Measurements from ENCODE around the gene COL9A2. TPM values are rescaled to one million over a fixed set of nuclear protein-coding genes. Genes with fewer than 3 reads are reported as not detected.
A peak's percentile ranks its signal among the peaks of the same experiment; 100 is the strongest.

Gene COL9A2
- total RNA-seq, 4 donors from 2014 or later = 6.2 to 21.6 (median 11.7) TPM

GRCh38 chr1:40309374-40310128 lies 7.5 kb downstream of the COL9A2 start:
- Histone ChIP-seq H3K36me3 (no peaks in the 10 kb centered on the region), H3K27me3 (no peaks in the 10 kb centered on the region), H3K27ac (peak overlapping the region; percentile 73 to 89 (median 76)), H3K4me1 (peaks cover 23 to 26% of the 10 kb centered on the region in 2 donors), H3K4me3 (replicated peaks in 1 of 3) (no peak overlapping the region), H3K9me3 (no peaks in the 10 kb centered on the region)
- peak; percentile 87 to 92 for DNase-seq
- 42 to 60% methylated on average over 6 to 8 of the region's 8 CpGs for WGBS, 2 donors
- TF ChIP-seq, protein P1, sequence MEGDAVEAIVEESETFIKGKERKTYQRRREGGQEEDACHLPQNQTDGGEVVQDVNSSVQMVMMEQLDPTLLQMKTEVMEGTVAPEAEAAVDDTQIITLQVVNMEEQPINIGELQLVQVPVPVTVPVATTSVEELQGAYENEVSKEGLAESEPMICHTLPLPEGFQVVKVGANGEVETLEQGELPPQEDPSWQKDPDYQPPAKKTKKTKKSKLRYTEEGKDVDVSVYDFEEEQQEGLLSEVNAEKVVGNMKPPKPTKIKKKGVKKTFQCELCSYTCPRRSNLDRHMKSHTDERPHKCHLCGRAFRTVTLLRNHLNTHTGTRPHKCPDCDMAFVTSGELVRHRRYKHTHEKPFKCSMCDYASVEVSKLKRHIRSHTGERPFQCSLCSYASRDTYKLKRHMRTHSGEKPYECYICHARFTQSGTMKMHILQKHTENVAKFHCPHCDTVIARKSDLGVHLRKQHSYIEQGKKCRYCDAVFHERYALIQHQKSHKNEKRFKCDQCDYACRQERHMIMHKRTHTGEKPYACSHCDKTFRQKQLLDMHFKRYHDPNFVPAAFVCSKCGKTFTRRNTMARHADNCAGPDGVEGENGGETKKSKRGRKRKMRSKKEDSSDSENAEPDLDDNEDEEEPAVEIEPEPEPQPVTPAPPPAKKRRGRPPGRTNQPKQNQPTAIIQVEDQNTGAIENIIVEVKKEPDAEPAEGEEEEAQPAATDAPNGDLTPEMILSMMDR (IDR thresholded peaks at IDR 0.05) = peak in 1 of 6 experiments; percentile 6
- TF ChIP-seq POLR2A (IDR thresholded peaks at IDR 0.05) = no peak
- intact Hi-C loops (cut with DNase I) = no loop called here

DNA sequence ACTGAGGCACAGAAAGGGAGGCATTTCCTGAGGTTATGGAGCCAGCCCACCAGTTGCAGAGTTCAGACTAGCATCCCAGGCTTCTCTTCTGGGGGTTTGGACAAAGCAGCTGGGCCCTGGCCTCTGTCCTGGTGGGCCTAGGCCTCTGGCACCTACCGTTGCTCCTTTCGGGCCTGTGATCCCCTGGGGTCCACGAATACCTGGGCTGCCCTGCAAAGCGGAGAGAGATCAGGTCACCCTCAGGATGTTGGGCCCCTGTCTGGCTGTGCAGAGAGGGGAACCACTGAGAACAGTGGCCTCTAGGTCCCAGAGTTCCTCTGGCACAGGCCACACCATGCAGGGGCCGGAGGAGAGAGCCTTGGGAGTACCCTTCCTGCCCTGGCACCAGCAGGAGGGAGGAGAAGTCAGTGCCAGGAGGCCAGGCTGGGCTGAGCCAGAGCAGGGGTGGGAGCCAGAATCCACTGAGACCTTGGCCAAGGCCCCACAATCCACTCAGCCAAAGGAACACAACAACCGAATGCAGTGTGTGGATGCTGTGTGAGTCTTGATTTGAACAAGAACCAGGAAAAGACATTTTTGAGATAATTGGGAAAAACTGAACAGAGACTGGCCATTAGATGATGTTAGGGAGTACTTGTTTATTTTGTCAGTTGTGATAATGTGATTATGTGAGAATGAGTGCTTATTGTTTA lies 8.9 kb downstream of the COL9A2 start:
- peak; percentile 76 to 87 for DNase-seq
- H3K4me1 ChIP-seq = peaks cover 23 to 26% of the 10 kb centered on the region in 2 donors
- 43 to 75% methylated on average over 3 of the region's 6 CpGs for WGBS, 2 donors
- TF ChIP-seq, protein P1 (IDR thresholded peaks at IDR 0.05) = no peak
- no peak for TF ChIP-seq POLR2A (IDR thresholded peaks at IDR 0.05)
- no peak overlapping the region for H3K4me3 ChIP-seq (replicated peaks in 1 of 3)
- no peaks in the 10 kb centered on the region for H3K9me3 ChIP-seq
- intact Hi-C loops (cut with DNase I) = no loop called here
- no peaks in the 10 kb centered on the region for H3K36me3 ChIP-seq
- H3K27me3 ChIP-seq = no peaks in the 10 kb centered on the region
- H3K27ac ChIP-seq = peak overlapping the region; percentile 20 to 64 (median 48)

- 96 to 100% methylated on average over 3 to 6 of the region's 6 CpGs for WGBS, 2 donors
- H3K4me1 ChIP-seq = peaks cover 23 to 26% of the 10 kb centered on the region in 2 donors
- no peaks in the 10 kb centered on the region for H3K36me3 ChIP-seq
- H3K27me3 ChIP-seq = no peaks in the 10 kb centered on the region
- H3K9me3 ChIP-seq = no peaks in the 10 kb centered on the region
- intact Hi-C loops (cut with DNase I) = no loop called here
- no peak overlapping the region for H3K27ac ChIP-seq
- no peak for DNase-seq
- TF ChIP-seq POLR2A (IDR thresholded peaks at IDR 0.05) = no peak
- TF ChIP-seq, protein P1 (IDR thresholded peaks at IDR 0.05) = no peak
- no peak overlapping the region for H3K4me3 ChIP-seq (replicated peaks in 1 of 3)
Measured at GRCh38 chr1:40307186-40307585, 9.9 kb downstream of the COL9A2 start.

- TF ChIP-seq, protein P1 (IDR thresholded peaks at IDR 0.05) = no peak
- TF ChIP-seq POLR2A (IDR thresholded peaks at IDR 0.05) = no peak
- no peak overlapping the region for H3K27ac ChIP-seq
- intact Hi-C loops (cut with DNase I) = no loop called here
- H3K4me3 ChIP-seq (replicated peaks in 1 of 3) = no peak overlapping the region
- DNase-seq = no peak
- H3K27me3 ChIP-seq = no peaks in the 10 kb centered on the region
- WGBS, 2 donors = 68 to 88% methylated on average over 4 of the region's 4 CpGs
- no peaks in the 10 kb centered on the region for H3K9me3 ChIP-seq
- H3K4me1 ChIP-seq = peaks cover 23 to 26% of the 10 kb centered on the region in 2 donors
- H3K36me3 ChIP-seq = no peaks in the 10 kb centered on the region
Measured at GRCh38 chr1:40306296-40306695, 10.8 kb downstream of the COL9A2 start.

DNA sequence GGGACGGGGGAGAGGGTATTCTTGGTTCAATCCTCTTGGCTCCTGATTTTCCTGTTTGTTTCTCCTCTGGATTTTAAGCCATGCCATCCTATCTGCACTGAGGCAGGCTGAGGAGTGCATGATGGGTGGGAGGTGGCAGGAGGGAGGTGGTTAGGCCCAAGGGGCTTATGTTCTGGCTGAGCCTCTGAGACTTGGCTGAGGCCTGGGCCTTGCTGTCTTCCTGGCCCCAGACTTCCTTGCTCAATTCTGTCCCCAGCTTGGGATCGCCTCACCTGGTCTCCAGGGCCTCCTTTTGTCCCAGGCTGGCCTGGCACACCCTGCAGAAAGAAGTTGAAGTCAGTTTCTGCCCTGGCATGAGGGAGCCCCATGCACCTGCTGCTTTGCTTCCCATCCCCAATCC lies 11.2 kb downstream of the COL9A2 start:
- Histone ChIP-seq H3K4me1 (peaks cover 23 to 26% of the 10 kb centered on the region in 2 donors), H3K9me3 (no peaks in the 10 kb centered on the region), H3K27ac (no peak overlapping the region), H3K27me3 (no peaks in the 10 kb centered on the region), H3K36me3 (no peaks in the 10 kb centered on the region), H3K4me3 (replicated peaks in 1 of 3) (no peak overlapping the region)
- WGBS, 2 donors = 92% methylated on average over 1 to 2 of the region's 2 CpGs
- intact Hi-C loops (cut with DNase I) = no loop called here
- no peak for TF ChIP-seq POLR2A (IDR thresholded peaks at IDR 0.05)
- TF ChIP-seq, protein P1 (IDR thresholded peaks at IDR 0.05) = no peak
- DNase-seq = no peak
